Duodenal mucosa (tissue), 2 donors: ENCODE results near the gene OR6P1.

Source experiments
- H3K27ac ChIP-seq: one replicate; pipeline ENCODE4 v1.7.0; 2013; ENCODE audit warnings: low read depth, low read length
- H3K27me3 ChIP-seq, 2 donors: one replicate each; pipeline ENCODE4 v1.7.0; 2013; ENCODE audit warnings: low read length in 2 of 2, control low read depth in 1 of 2; ENCODE audit not compliant: insufficient read depth in 2 of 2, control insufficient read depth in 1 of 2
- H3K36me3 ChIP-seq, 2 donors: one replicate each; pipeline ENCODE4 v1.7.0; 2013; ENCODE audit warnings: low read length in 2 of 2, control low read depth in 1 of 2; ENCODE audit not compliant: insufficient read depth in 2 of 2, control insufficient read depth in 1 of 2
- H3K4me1 ChIP-seq, 2 donors: one replicate each; pipeline ENCODE4 v1.7.0; 2013; ENCODE audit warnings: low read length in 2 of 2, control low read depth in 1 of 2; ENCODE audit not compliant: insufficient read depth in 2 of 2, control insufficient read depth in 1 of 2
- H3K4me3 ChIP-seq, 2 donors: one replicate each; pipeline ENCODE4 v1.7.0; 2013; ENCODE audit warnings: low read length in 2 of 2, low read depth in 1 of 2
- H3K9ac ChIP-seq, 2 donors: one replicate each; pipeline ENCODE4 v1.7.0; 2013; ENCODE audit warnings: low read length in 2 of 2, low read depth in 1 of 2
- H3K9me3 ChIP-seq, 2 donors: one replicate each; pipeline ENCODE4 v1.7.0; 2013; ENCODE audit warnings: low read length in 2 of 2, control low read depth in 1 of 2; ENCODE audit not compliant: control insufficient read depth in 1 of 2

Gene OR6P1

GRCh38 chr1:158572226-158572625 lies 1.8 kb upstream of the OR6P1 start:
- Histone ChIP-seq H3K9ac (no peak overlapping the region), H3K4me1 (no peaks in the 10 kb centered on the region), H3K27ac (no peak overlapping the region), H3K27me3 (no peaks in the 10 kb centered on the region), H3K36me3 (no peaks in the 10 kb centered on the region), H3K9me3 (no peaks in the 10 kb centered on the region), H3K4me3 (no peak overlapping the region)

GRCh38 chr1:158564608-158565007 lies 5.8 kb downstream of the OR6P1 start:
- no peak overlapping the region for H3K27ac ChIP-seq
- no peak overlapping the region for H3K9ac ChIP-seq

GRCh38 chr1:158563853-158564252 lies 6.5 kb downstream of the OR6P1 start:
- Histone ChIP-seq H3K9me3 (no peaks in the 10 kb centered on the region), H3K27ac (no peak overlapping the region), H3K4me1 (no peaks in the 10 kb centered on the region), H3K4me3 (no peak overlapping the region), H3K36me3 (no peaks in the 10 kb centered on the region), H3K9ac (no peak overlapping the region), H3K27me3 (no peaks in the 10 kb centered on the region)

More at GRCh38 chr1:158564608-158565007, 5.8 kb downstream of the OR6P1 start:
- no peaks in the 10 kb centered on the region for H3K36me3 ChIP-seq
- no peak overlapping the region for H3K4me3 ChIP-seq
- no peaks in the 10 kb centered on the region for H3K27me3 ChIP-seq
- H3K4me1 ChIP-seq, result no peaks in the 10 kb centered on the region
- no peaks in the 10 kb centered on the region for H3K9me3 ChIP-seq

GRCh38 chr1:158559696-158560095 lies 10.7 kb downstream of the OR6P1 start:
- no peaks in the 10 kb centered on the region for H3K9me3 ChIP-seq
- H3K27ac ChIP-seq, result no peak overlapping the region
- no peaks in the 10 kb centered on the region for H3K4me1 ChIP-seq
- H3K36me3 ChIP-seq, result no peaks in the 10 kb centered on the region
- no peaks in the 10 kb centered on the region for H3K27me3 ChIP-seq
- H3K9ac ChIP-seq, result no peak overlapping the region
- no peak overlapping the region for H3K4me3 ChIP-seq

GRCh38 chr1:158554352-158554751 lies 16.0 kb downstream of the OR6P1 start, which contains the start of gene OR6Y1:
Gene OR6Y1 (minus strand): TSS chr1:158554405. CDS start chr1:158548105, 6,300 bp downstream.
- Histone ChIP-seq H3K36me3 (no peaks in the 10 kb centered on the region), H3K27ac (no peak within 1 kb of the TSS), H3K4me1 (no peaks in the 10 kb centered on the region), H3K9me3 (no peaks in the 10 kb centered on the region), H3K4me3 (no peak within 1 kb of the TSS), H3K27me3 (no peaks in the 10 kb centered on the region), H3K9ac (no peak within 1 kb of the TSS)

GRCh38 chr1:158552296-158552695 lies 18.1 kb downstream of the OR6P1 start:
- no peak overlapping the region for H3K27ac ChIP-seq
- H3K9ac ChIP-seq, result no peak overlapping the region
- H3K4me1 ChIP-seq, result no peaks in the 10 kb centered on the region
- no peaks in the 10 kb centered on the region for H3K36me3 ChIP-seq
- no peaks in the 10 kb centered on the region for H3K27me3 ChIP-seq
- no peak overlapping the region for H3K4me3 ChIP-seq
- no peaks in the 10 kb centered on the region for H3K9me3 ChIP-seq

GRCh38 chr1:158547533-158547932 lies 22.8 kb downstream of the OR6P1 start:
- H3K4me1 ChIP-seq, result no peaks in the 10 kb centered on the region
- H3K9ac ChIP-seq, result no peak overlapping the region
- H3K27ac ChIP-seq, result no peak overlapping the region
- H3K9me3 ChIP-seq, result no peaks in the 10 kb centered on the region
- H3K27me3 ChIP-seq, result no peaks in the 10 kb centered on the region
- no peaks in the 10 kb centered on the region for H3K36me3 ChIP-seq
- H3K4me3 ChIP-seq, result no peak overlapping the region

GRCh38 chr1:158537609-158538008 lies 32.8 kb downstream of the OR6P1 start:
- no peak overlapping the region for H3K4me3 ChIP-seq
- H3K9me3 ChIP-seq, result no peaks in the 10 kb centered on the region
- H3K4me1 ChIP-seq, result no peaks in the 10 kb centered on the region
- H3K36me3 ChIP-seq, result no peaks in the 10 kb centered on the region
- H3K27me3 ChIP-seq, result no peaks in the 10 kb centered on the region
- no peak overlapping the region for H3K9ac ChIP-seq
- no peak overlapping the region for H3K27ac ChIP-seq

- H3K27ac ChIP-seq, result no peak overlapping the region
- no peaks in the 10 kb centered on the region for H3K36me3 ChIP-seq
- no peaks in the 10 kb centered on the region for H3K4me1 ChIP-seq
- H3K9ac ChIP-seq, result no peak overlapping the region
- no peak overlapping the region for H3K4me3 ChIP-seq
- no peaks in the 10 kb centered on the region for H3K9me3 ChIP-seq
- H3K27me3 ChIP-seq, result no peaks in the 10 kb centered on the region
Measured at GRCh38 chr1:158534496-158534895, 35.9 kb downstream of the OR6P1 start.

- H3K4me3 ChIP-seq, result no peak overlapping the region
Measured at GRCh38 chr1:158527190-158527815, 43.1 kb downstream of the OR6P1 start.

GRCh38 chr1:158521666-158522058 lies 48.7 kb downstream of the OR6P1 start:
- no peaks in the 10 kb centered on the region for H3K4me1 ChIP-seq
- no peaks in the 10 kb centered on the region for H3K27me3 ChIP-seq
- H3K9me3 ChIP-seq, result no peaks in the 10 kb centered on the region
- no peak overlapping the region for H3K27ac ChIP-seq
- no peaks in the 10 kb centered on the region for H3K36me3 ChIP-seq
- H3K4me3 ChIP-seq, result no peak overlapping the region
- H3K9ac ChIP-seq, result no peak overlapping the region

More at GRCh38 chr1:158527190-158527815, 43.1 kb downstream of the OR6P1 start:
- Histone ChIP-seq H3K4me1 (no peaks in the 10 kb centered on the region), H3K9me3 (no peaks in the 10 kb centered on the region), H3K9ac (no peak overlapping the region), H3K36me3 (no peaks in the 10 kb centered on the region), H3K27ac (no peak overlapping the region), H3K27me3 (no peaks in the 10 kb centered on the region)
